MM.1S (cell line): ENCODE data around the gene RHOV.

Experiments used
- DNase-seq: peaks from one replicate; pipeline ENCODE4 v3.0.0-alpha.2; 2015
- H2AFZ ChIP-seq: fragments of 300-600 bp; sonication (generic); 2 replicates; pipeline ENCODE4 v1.6.0; 2016; ENCODE audit warnings: antibody characterized with exemption, low read length
- H3F3A ChIP-seq: fragments of 300-600 bp; sonication (generic); 2 replicates; pipeline ENCODE4 v1.6.1; 2016; ENCODE audit warnings: mild to moderate bottlenecking, antibody characterized with exemption, low read length, moderate library complexity, mixed read lengths; ENCODE audit not compliant: insufficient read depth
- H3K27ac ChIP-seq: fragments of 300-600 bp; sonication (generic); 2 replicates; pipeline ENCODE4 v1.5.1; 2016; ENCODE audit warnings: mild to moderate bottlenecking, low read length
- H3K27me3 ChIP-seq: fragments of 300-600 bp; sonication (generic); replicated peaks from 2 replicates; pipeline ENCODE4 v1.6.0; 2016; ENCODE audit warnings: low read length; ENCODE audit not compliant: insufficient read depth
- H3K36me3 ChIP-seq: fragments of 300-600 bp; sonication (generic); replicated peaks from 2 replicates; pipeline ENCODE4 v1.6.1; 2016; ENCODE audit warnings: mild to moderate bottlenecking, low read length, mixed read lengths; ENCODE audit not compliant: insufficient read depth
- H3K4me1 ChIP-seq: fragments of 300-600 bp; sonication (generic); 2 replicates; pipeline ENCODE4 v1.6.1; 2016; ENCODE audit warnings: low read length, mixed read lengths
- H3K4me2 ChIP-seq: fragments of 300-600 bp; sonication (generic); 2 replicates; pipeline ENCODE4 v1.6.0; 2016; ENCODE audit warnings: low read depth, low read length
- H3K4me3 ChIP-seq: fragments of 300-600 bp; sonication (generic); 2 replicates; pipeline ENCODE4 v1.5.1; 2016; ENCODE audit warnings: low read length, mixed read lengths
- H3K79me2 ChIP-seq: fragments of 300-600 bp; sonication (generic); 2 replicates; pipeline ENCODE4 v1.6.1; 2016; ENCODE audit warnings: mixed run types, low read length, mixed read lengths
- H3K9ac ChIP-seq: fragments of 300-600 bp; sonication (generic); 2 replicates; pipeline ENCODE4 v1.6.1; 2016; ENCODE audit warnings: low read length, mixed read lengths
- H3K9me2 ChIP-seq: fragments of 300-600 bp; sonication (generic); replicated peaks from 2 replicates; pipeline ENCODE4 v1.6.1; 2016; ENCODE audit warnings: mild to moderate bottlenecking, low read length, mixed read lengths; ENCODE audit not compliant: insufficient read depth
- H3K9me3 ChIP-seq: fragments of 300-600 bp; sonication (generic); replicated peaks from 2 replicates; pipeline ENCODE4 v1.6.1; 2016; ENCODE audit warnings: mild to moderate bottlenecking, low read length, mixed read lengths; ENCODE audit not compliant: insufficient read depth
- H4K20me1 ChIP-seq: fragments of 300-600 bp; sonication (generic); 2 replicates; pipeline ENCODE4 v1.6.1; 2016; ENCODE audit warnings: mild to moderate bottlenecking, low read length, moderate library complexity, mixed read lengths; ENCODE audit not compliant: insufficient read depth
- EZH2 ChIP-seq: fragments of 300-600 bp; sonication (generic); optimal IDR thresholded peaks from 2 replicates; pipeline ENCODE3; 2017; ENCODE audit warnings: low read depth, mild to moderate bottlenecking, antibody characterized with exemption, low read length, mixed read lengths
- EZH2phosphoT487 ChIP-seq: fragments of 300-600 bp; sonication (generic); IDR thresholded peaks from 2 replicates; pipeline ENCODE4 v1.6.1; 2018; ENCODE audit warnings: antibody characterized with exemption, low read length
- TF ChIP-seq, protein P1 (sequence below): fragments of 300-600 bp; sonication (generic); IDR thresholded peaks from 2 replicates; pipeline ENCODE4 v1.5.1; 2016; ENCODE audit warnings: antibody characterized with exemption, low read length, mixed read lengths

Gene RHOV

DNA sequence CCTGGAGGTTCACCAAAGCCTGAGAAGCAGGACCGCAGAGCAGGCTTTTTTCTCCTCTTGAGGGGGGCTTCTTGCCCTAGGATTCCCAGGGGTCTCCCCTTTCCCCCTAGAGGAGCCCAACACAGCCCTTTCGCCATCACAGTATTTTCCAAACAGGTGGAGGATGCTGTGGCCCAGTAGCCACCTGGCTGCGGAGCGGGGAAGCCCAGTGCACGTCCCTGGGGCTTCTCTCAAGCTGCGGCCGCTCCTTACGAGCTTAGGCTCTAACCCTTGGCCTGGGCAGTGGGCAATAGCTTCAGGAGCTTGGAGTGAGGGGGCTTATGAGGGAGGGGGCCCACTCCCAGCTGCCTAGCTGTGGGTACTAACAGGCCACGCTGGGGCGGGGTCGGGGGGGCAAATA is 43.6 kb upstream of the RHOV start:
- Histone ChIP-seq H3K27me3 (no peaks in the 10 kb centered on the region), H3K4me1 (no peaks in the 10 kb centered on the region)

DNA sequence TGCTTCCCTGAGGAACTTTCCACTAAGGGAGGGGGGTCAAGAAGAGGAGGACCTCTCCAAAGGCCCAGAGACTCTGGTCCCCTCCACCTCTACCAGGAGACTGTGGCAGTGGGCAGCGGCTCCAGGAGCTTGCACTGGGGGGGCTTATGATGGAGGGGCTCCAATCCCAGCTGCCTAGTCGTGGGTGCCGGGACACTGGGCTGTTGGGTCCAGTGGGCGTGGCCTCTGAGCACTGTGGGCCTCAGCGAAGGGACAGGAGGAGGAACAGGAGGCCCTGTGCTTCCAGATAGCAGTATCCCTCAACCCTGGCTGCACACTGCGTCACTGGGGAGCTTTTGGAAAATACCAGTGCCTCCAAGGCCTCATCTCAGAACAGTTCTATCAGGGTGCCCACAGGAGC is 41.6 kb upstream of the RHOV start:
- TF ChIP-seq EZH2phosphoT487 = no peak
- TF ChIP-seq EZH2 = no peak
- TF ChIP-seq, protein P1, sequence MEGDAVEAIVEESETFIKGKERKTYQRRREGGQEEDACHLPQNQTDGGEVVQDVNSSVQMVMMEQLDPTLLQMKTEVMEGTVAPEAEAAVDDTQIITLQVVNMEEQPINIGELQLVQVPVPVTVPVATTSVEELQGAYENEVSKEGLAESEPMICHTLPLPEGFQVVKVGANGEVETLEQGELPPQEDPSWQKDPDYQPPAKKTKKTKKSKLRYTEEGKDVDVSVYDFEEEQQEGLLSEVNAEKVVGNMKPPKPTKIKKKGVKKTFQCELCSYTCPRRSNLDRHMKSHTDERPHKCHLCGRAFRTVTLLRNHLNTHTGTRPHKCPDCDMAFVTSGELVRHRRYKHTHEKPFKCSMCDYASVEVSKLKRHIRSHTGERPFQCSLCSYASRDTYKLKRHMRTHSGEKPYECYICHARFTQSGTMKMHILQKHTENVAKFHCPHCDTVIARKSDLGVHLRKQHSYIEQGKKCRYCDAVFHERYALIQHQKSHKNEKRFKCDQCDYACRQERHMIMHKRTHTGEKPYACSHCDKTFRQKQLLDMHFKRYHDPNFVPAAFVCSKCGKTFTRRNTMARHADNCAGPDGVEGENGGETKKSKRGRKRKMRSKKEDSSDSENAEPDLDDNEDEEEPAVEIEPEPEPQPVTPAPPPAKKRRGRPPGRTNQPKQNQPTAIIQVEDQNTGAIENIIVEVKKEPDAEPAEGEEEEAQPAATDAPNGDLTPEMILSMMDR = no peak
- H3K4me1 ChIP-seq = no peaks in the 10 kb centered on the region
- H3K4me2 ChIP-seq = no peak overlapping the region
- H3F3A ChIP-seq = no peaks in the 10 kb centered on the region
- H3K9ac ChIP-seq = no peak overlapping the region
- no peaks in the 10 kb centered on the region for H3K79me2 ChIP-seq
- DNase-seq = no peak
- H3K9me2 ChIP-seq = no peaks in the 10 kb centered on the region
- no peak overlapping the region for H3K27ac ChIP-seq
- no peak overlapping the region for H3K4me3 ChIP-seq
- no peaks in the 10 kb centered on the region for H4K20me1 ChIP-seq
- H3K27me3 ChIP-seq = no peaks in the 10 kb centered on the region
- H3K9me3 ChIP-seq = no peaks in the 10 kb centered on the region
- no peaks in the 10 kb centered on the region for H3K36me3 ChIP-seq
- no peak overlapping the region for H2AFZ ChIP-seq

More for the DNA sequence above, 43.6 kb upstream of the RHOV start:
- DNase-seq = no peak
- Histone ChIP-seq H4K20me1 (no peaks in the 10 kb centered on the region), H3K4me3 (no peak overlapping the region), H3F3A (no peaks in the 10 kb centered on the region), H2AFZ (no peak overlapping the region), H3K36me3 (no peaks in the 10 kb centered on the region), H3K4me2 (no peak overlapping the region), H3K27ac (no peak overlapping the region), H3K9me2 (no peaks in the 10 kb centered on the region), H3K9me3 (no peaks in the 10 kb centered on the region), H3K79me2 (no peaks in the 10 kb centered on the region), H3K9ac (no peak overlapping the region)
- TF ChIP-seq, protein P1 = no peak
- TF ChIP-seq EZH2phosphoT487 (no peak), EZH2 (no peak)

DNA sequence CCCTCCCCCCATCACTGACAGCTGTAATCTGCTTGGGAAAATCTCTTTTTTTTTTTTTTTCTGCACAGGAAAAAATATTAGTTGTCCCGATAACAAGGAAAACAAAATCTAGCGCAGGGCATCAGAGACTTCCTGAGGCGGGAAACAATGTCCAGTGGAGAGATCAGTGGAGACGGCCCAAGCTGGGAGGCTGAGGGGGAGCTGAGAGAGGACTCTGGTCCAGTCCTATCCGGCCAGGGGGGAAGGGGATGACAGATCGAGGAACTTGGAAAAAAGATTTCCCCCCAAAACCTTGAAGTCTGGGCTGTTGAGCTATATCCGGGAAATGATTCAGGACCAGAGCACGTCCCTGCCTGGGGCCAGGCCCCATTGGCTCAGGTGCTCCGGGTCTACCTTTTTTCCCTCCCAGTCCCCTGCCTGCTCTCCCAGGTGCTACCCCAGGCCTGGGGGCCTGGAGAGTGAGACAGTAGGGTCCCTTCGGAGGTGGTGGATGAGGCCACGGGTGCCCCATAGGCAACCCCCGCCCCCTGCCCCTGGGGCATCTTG is 41.2 kb upstream of the RHOV start:
- H3F3A ChIP-seq = no peaks in the 10 kb centered on the region
- H3K4me3 ChIP-seq = no peak overlapping the region
- no peaks in the 10 kb centered on the region for H3K9me3 ChIP-seq
- no peaks in the 10 kb centered on the region for H3K4me1 ChIP-seq
- TF ChIP-seq EZH2 = no peak
- TF ChIP-seq, protein P1 = no peak
- no peak for TF ChIP-seq EZH2phosphoT487
- H4K20me1 ChIP-seq = no peaks in the 10 kb centered on the region
- no peak for DNase-seq
- H3K4me2 ChIP-seq = no peak overlapping the region
- no peaks in the 10 kb centered on the region for H3K27me3 ChIP-seq
- H2AFZ ChIP-seq = no peak overlapping the region
- no peaks in the 10 kb centered on the region for H3K9me2 ChIP-seq
- H3K27ac ChIP-seq = no peak overlapping the region
- no peak overlapping the region for H3K9ac ChIP-seq
- no peaks in the 10 kb centered on the region for H3K79me2 ChIP-seq
- no peaks in the 10 kb centered on the region for H3K36me3 ChIP-seq
